HG02938 (cell line): ENCODE data around the gene JOSD1.

Experiments
- ATAC-seq: cut with Tn5 transposase; IDR thresholded peaks from one replicate; pipeline ENCODE4 v1.9.1; 2021; ENCODE audit warnings: mild to moderate bottlenecking, moderate library complexity; ENCODE audit not compliant: unreplicated experiment

Gene JOSD1

GRCh38 chr22:38700789-38701628, at the start of gene JOSD1:
Gene JOSD1, minus strand, starts transcription at chr22:38700943. Its CDS starts 956 bp downstream, at chr22:38699987.
- peak; percentile 18 for ATAC-seq

- no peak for ATAC-seq
Measured at GRCh38 chr22:38750104-38750503, 49.4 kb upstream of the JOSD1 start.

GRCh38 chr22:38748487-38749136, 47.9 kb upstream of the JOSD1 start:
- no peak for ATAC-seq

DNA sequence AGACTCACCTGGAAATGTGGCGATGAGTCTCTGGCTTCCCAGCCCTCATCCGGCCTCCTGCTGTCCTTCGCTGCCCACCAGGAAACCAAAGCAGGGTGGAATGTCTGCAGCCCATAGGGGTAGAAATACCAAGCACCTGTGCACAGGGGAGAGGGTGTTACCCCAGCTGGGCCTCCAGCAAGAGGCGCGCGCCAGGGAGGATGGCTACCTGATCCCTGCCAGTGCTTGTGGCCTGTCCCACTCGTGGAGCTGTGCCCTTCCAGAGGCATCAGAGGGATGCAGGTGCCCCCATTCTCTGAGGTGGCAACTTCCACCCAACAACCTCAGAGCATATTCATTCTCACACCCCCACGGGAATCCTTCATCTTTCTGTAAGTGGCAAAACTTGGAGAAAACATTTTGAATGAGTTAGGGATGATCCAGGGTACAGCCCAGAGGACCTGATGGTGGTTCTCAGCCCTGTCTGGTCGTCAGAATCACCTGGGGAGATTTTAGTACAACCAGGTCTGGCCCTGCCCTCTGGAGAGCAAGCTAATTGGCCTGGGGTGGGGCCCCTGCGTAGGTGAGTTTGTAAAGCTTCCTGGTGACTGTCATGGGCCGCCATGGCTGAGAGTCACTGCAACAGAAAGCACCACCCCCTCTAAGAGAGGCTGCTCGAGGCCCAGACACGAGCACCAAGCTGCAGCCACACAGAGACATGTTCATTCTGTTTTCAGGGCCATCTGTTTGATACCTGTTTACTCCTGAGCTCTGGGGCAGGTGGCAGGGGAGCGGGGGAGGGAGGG, 45.1 kb upstream of the JOSD1 start:
- ATAC-seq, result no peak

- ATAC-seq, result no peak
Measured at GRCh38 chr22:38744981-38745380, 44.2 kb upstream of the JOSD1 start.

- no peak for ATAC-seq
Measured at GRCh38 chr22:38742176-38742942, 41.6 kb upstream of the JOSD1 start.

DNA sequence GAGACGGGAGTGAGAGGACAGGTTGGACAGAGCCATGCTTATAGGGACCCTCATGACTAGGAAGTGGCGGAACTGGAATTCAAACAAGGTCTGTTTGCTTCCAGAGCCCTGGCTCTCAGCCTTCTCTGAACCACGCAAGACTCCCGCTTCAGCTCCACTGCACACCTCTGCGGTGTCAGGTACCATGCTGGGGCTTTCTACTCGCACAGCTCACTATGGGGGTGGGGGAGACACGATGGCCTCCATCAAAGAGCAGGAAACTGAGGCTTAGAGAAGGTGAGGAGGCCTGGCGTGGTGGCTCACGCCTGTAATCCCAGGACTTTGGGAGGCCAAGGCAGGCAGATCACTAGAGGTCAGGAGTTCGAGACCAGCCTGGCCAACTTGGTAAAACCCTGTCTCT, 40.8 kb upstream of the JOSD1 start:
- ATAC-seq, result no peak

- no peak for ATAC-seq
Measured at GRCh38 chr22:38741166-38741565, 40.4 kb upstream of the JOSD1 start.

DNA sequence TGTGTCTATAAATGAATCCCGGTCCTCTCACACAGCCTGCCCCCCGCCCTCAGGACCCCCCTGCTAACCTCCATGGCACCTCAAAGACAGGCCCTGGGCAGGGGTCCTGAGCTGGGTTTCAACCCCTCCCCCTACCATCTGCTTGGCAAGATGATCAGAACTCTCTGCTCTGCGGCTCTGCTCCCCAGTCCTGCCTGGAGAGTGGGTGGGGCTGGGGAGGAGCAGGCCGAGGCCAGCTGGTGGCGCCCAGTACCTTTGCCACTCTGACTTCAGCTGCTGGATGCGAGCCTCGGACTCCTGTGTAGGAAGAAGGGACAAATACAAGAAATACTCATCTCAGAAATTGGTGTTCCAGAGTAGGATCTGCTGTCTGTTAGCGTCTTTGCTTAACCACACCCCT, 40.0 kb upstream of the JOSD1 start:
- ATAC-seq, result no peak

DNA sequence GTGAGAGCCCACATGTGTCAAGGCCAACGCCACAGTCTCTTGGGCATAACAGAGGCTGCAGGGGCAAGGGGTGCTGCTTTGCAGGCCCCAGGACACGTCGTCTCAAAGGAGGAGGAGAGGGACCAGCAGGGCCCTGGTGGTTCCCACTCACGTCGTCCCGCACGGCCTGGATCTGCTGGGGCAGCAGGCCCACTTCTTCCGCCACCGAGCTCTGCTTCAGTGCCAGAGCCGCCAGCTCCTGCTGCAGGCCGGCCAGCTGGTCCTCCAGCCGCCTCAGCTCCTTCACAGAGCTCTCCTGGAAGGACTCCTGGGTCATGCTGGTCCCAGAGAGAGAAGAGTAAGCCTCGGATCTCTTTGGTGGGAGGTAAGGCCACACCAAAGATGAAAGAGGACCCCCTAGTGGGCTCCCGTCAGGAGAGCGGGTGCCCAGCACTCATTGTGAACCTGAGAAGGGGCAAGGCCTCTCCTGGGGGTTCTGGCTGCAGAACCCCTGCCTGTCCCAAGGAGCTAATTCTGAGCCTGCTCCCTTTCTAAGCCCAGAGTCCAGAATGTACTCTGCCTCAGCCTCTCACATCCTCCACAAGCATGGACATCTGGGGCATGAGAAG, 39.5 kb upstream of the JOSD1 start:
- no peak for ATAC-seq

GRCh38 chr22:38739300-38740055, 38.7 kb upstream of the JOSD1 start:
- no peak for ATAC-seq

DNA sequence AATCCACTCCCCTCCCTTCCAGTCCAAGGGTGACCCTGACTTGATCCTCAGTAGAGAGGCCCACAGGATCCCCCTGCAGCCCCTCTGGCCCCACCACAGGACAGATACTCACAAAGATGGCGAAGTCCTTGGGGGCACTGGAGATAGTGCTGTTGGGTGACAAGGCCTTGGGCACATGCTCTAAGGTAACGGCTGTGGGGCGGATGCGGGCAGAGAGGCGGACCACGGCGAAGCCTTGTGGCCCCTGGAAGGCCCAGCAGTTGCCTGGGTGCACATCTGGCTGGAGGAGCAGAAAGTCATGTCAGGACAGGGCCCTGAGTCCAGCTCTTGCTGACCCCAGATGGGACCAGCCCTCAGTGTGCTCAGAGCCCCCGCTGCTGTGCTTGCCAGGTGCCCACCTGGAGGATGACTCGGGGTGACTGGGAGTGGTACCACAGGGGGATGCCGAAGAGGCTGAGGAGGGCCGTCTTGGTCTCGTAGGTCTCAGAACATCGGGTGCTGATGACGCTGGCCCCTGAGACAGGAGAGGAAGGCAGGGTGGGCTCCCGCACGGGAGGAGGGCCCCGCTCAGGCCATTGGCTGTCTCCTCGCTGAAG, 37.8 kb upstream of the JOSD1 start:
- ATAC-seq, result no peak

GRCh38 chr22:38737302-38738060, 36.7 kb upstream of the JOSD1 start:
- no peak for ATAC-seq

DNA sequence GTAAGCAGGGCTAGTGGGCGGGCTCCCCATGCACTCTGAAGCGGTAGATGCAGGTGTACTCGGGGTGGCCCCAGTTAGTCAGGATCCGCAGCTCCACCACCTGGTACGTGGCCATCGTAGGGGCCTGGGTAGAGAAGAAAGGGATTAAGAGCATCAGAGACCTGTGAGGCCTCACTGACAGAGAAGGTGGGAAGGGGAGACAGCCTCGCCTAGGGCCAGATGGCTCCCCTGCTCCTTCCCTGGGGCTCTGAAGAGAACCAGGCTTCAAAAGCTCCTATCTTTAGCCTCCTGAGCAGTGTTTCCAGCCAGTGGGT, 35.5 kb upstream of the JOSD1 start:
- ATAC-seq, result no peak

DNA sequence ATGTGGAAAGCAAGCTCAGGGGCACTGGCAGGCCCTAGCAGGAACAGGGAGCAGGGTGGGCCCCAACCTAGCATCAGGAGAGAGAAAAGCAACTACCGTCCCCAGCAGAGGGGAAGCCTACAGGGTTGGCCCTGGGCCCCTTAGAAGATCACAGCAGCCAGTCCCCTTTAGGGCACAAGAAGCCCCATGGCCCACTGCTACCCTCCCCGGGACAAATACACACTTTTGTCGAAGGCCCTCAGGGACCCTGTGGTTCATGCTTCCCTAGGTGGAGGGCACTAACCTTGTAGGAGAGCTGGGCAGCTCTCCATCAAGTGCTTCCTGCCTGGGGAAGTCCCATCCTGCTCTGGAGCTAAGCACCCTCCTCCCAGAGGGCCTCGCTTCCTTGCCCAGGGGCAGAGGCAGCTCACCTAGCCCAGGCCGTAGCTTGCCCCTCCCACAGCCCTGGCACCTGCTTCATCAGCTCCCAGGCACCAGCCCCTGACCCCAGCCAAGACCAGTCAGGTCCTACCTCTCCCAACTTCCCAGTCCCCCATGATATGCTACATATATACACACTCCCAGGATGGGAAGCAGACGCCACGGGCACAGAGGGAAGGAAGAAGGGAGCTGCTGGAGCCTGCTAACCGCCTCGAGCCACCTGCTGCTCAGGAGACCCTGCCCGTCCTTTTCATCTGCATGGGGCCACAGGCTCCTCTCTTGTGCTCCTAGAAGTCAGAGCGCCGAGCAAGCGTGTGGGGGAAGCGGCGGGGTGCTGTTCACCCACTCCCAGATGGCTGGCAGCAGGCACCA, 34.9 kb upstream of the JOSD1 start:
- ATAC-seq, result no peak

DNA sequence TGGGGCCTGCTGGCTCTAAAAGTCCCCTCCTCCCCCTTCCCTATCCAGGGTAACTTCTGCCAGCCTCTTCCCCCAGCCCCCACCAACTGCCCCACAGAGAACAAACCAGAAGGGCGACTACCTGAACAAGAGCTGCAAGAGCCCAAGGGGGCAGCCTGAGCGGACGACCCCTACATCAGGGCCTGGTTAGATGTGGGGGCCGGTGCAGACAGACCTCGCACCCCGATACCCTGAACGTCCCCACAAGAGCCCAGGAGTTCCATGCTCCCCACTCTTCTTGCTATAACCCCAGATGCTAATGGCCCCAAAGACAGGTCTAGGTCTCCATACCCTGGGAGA, 34.4 kb upstream of the JOSD1 start:
- ATAC-seq, result no peak

DNA sequence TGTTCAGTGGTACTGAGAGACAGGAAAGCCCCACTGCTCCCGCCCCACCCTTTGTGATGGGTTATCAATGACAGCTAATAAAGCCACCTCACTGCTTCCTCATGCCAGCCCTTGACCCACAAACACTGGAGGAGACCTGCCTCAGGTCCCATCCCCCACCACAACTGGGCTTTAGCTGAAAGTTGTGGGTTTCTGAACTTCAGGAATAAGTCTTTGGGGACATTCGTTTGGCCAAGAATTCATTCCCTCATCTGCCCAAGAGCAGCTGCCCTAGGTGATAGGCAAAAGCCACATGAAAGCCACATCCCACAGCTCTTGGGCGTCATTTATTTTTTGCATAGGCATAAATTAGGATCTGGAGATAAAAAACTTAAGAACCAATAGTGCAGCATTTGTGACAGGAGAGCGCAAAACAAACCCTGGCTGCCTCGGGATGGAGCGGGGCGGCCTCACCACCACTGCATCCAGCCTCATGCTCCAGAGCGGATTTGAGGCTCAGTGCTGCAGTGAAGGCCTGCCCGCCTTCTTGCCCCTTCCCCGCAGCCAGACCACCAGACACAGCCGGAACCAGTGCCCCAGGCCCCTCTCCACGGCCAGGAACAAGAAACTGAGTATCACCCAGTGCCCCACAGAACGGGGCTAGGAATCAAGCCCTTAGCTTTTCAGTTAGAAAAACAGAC, 33.8 kb upstream of the JOSD1 start:
- ATAC-seq, result no peak
